HG03439 (cell line): Measurements from ENCODE around the gene TP53I11.

Source experiments
- ATAC-seq: cut with Tn5 transposase; IDR thresholded peaks from one replicate; pipeline ENCODE4 v1.9.1; 2021; ENCODE audit warnings: mild to moderate bottlenecking, moderate library complexity; ENCODE audit not compliant: unreplicated experiment

TP53I11 gene

GRCh38 chr11:44957776-44958564 is 7.3 kb upstream of the TP53I11 start:
- ATAC-seq: no peak

GRCh38 chr11:44957040-44957515 is 6.4 kb upstream of the TP53I11 start:
- ATAC-seq: no peak

GRCh38 chr11:44955015-44955738 is 4.5 kb upstream of the TP53I11 start:
- no peak for ATAC-seq

DNA sequence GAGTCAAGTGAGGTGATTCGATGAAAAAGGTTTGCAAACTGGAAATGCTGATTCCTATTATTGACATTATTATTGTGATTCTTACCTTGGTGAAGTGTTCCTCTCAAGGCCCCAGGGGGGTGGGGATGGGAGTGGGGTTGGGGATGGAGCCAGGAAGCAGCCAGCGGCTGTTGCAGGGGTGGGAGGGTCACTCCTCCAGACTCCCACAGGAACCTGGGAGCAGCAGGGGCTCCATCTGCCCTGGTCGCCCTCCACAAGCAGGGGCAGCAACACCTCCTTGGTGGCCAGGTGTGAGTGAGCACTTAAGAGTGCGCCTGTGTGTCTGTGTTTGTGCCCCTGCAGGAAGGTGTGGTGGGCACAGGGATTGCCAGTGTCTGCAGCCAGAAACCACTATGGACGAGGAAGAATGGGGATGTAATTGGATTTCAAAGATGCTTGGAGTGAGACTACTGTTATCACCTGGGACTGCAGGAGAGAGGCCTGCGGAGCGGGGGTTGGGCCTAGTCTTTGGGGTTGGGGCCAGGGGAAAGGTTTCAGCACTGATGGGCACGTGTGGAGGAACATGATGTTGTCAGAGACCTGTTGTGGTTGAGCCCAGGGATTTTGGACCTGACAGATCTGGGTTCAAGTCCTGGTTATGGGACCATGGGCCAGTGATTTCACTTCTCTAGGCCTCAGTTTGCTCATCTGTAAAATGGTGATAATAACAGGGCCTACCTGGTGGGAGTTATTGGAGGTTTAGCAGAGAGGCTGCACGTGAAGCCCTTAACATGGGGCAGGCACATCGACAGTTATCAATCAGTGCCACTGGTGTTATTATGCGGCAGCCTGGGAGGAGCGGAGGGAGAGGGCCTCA is 3.6 kb upstream of the TP53I11 start:
- ATAC-seq: no peak

- no peak for ATAC-seq
These were observed 2.0 kb upstream of the TP53I11 start for GRCh38 chr11:44952500-44953260.

DNA sequence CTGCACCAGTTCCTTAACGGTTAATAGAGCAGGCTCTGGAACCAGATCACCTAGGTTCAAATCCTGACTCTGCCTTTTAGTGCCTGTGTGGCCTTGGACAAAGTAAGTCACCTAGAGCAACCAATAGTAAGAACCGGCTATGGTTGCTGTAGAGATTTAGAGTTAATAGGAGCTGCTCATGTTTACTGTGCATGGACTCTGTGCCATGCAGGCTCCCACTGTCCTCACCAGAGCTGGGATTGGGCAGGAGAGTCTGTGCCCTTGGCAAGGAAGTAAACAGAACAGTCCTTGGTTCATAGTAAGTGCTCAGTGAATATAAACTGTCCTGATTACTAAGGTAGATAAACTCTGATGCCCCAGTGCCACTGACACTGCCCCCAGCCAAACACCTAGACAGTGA is 1.4 kb upstream of the TP53I11 start:
- ATAC-seq: no peak

GRCh38 chr11:44950031-44950624 is 555 bp downstream of the TP53I11 start:
- ATAC-seq: no peak

GRCh38 chr11:44949160-44950030 is 1.3 kb downstream of the TP53I11 start:
- no peak for ATAC-seq

- ATAC-seq: no peak
These were observed 2.5 kb downstream of the TP53I11 start for GRCh38 chr11:44948155-44948554.

- ATAC-seq: no peak
These were observed 3.6 kb downstream of the TP53I11 start for GRCh38 chr11:44947114-44947513.

GRCh38 chr11:44946263-44946662 is 4.4 kb downstream of the TP53I11 start:
- ATAC-seq: no peak

DNA sequence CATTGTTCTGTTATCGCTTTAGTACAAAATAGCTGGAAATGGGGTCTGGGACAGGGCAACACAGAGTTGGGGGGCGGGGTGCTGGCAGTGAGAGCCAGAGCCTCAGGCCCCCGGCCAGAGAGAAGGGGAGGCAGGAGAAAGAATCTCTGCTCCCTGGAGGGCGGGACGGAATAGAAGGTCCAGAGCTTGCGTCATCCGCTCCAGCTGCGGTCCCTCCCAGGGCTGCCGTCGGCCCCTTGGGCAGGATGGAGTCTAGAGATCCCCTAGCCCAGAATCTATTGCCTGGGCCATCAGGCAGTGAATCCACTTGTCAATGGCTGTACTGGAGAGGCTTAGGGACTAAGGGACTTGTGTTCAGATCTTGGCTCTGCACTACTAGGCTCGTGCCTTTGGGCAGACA is 5.0 kb downstream of the TP53I11 start:
- no peak for ATAC-seq

DNA sequence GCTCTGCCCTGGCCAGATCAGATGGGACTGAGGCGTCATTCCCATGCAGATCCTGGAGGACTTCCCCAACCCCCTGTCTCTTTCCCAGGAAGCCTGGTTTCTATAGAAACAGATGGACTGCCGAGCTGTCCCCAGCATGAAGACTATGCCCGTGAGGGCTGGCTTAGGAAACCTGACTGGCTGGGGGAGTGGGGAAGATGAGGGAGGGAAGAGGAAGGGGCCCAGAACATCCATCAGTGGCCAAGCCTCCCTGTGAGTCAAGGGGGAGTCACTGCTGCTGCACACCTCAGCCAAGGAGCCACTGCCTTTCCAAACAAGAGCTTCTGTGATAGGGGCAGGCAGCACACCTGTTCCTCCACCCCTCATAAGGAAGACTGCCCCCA is 5.8 kb downstream of the TP53I11 start:
- no peak for ATAC-seq

- ATAC-seq: no peak
These were observed 6.4 kb downstream of the TP53I11 start for GRCh38 chr11:44944181-44944852.

DNA sequence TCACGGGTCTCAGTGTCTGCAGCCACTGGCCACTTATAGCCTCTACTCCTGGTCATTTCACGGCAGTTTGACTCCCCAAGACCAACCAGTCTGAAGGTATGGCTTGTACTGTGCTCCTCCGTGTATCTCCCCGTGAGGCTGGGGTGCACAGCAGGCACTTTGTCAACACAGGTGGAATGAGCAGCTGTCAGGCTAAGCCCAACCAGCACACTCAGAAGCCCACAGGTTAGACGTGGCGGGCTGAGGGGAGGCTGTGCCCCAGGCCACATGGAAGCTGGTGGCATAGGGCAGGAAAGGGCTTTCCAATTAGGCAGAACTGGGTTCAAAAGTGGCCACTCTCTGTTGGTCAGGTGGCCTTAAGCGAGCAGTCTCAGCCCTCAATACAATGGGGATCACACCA is 7.0 kb downstream of the TP53I11 start:
- no peak for ATAC-seq

GRCh38 chr11:44943118-44943517 is 7.6 kb downstream of the TP53I11 start:
- ATAC-seq: no peak

- no peak for ATAC-seq
These were observed 8.4 kb downstream of the TP53I11 start for GRCh38 chr11:44942029-44942955.
